Vagina (tissue), 2 donors: ENCODE data around the gene ARHGAP24. TPM values are rescaled to one million over a fixed set of nuclear protein-coding genes. Genes with fewer than 3 reads are reported as not detected.

Experiments used
- DNase-seq, 2 donors: peaks; one replicate each; pipeline ENCODE4 v3.0.0-alpha.2; 2017; ENCODE audit errors: extremely low spot score in 2 of 2
- H3K27ac ChIP-seq: fragments of 200-600 bp; sonication (generic); one replicate; pipeline ENCODE4 v1.5.1; 2019
- H3K27me3 ChIP-seq: fragments of 200-600 bp; sonication (generic); one replicate; pipeline ENCODE4 v1.5.1; 2019
- H3K36me3 ChIP-seq, 2 donors: fragments of 200-600 bp; sonication (generic); one replicate each; pipeline ENCODE4 v1.5.1; 2017 to 2019
- H3K4me1 ChIP-seq: fragments of 200-600 bp; sonication (generic); one replicate; pipeline ENCODE4 v1.5.1; 2019
- H3K4me3 ChIP-seq, 2 donors: fragments of 200-600 bp; sonication (generic); 1 replicate in 1 of 2; 2 replicates in 1 of 2; pipeline ENCODE4 v1.5.1; 2016 to 2019
- H3K9me3 ChIP-seq: fragments of 200-600 bp; sonication (generic); one replicate; pipeline ENCODE4 v1.5.1; 2019
- CTCF ChIP-seq, 3 experiments: fragments of 450-650 bp in 2 of 3; fragments of 200-600 bp in 1 of 3; sonication (generic) in 1 of 3; IDR thresholded peaks; one replicate each; pipeline ENCODE4 v1.5.1; 2017 to 2019; ENCODE audit warnings: antibody characterized with exemption in 3 of 3, mild to moderate bottlenecking in 2 of 3, moderate library complexity in 2 of 3
- POLR2A ChIP-seq, 2 donors: fragments of 450-650 bp; IDR thresholded peaks; one replicate each; pipeline ENCODE4 v1.6.1; 2017; ENCODE audit warnings: antibody characterized with exemption in 2 of 2, mild to moderate bottlenecking in 2 of 2, moderate library complexity in 2 of 2
- POLR2AphosphoS5 ChIP-seq, 2 donors: sonication (generic); formaldehyde crosslinking; IDR thresholded peaks; one replicate each; pipeline ENCODE4 v1.9.0; 2017; ENCODE audit warnings: antibody characterized with exemption in 2 of 2, mild to moderate bottlenecking in 2 of 2, low read depth in 1 of 2; ENCODE audit not compliant: insufficient read depth in 1 of 2
- intact Hi-C: fragments of 100-400 bp; cut with DNase I; formaldehyde crosslinking; loops from one replicate; pipeline ENCODE4 v1.15.1; 2023
- total RNA-seq: library from RNA; depleted of rRNA; stranded (reverse); fragments of >200 nt; gene quantifications from one replicate; pipeline ENCODE4 v1.2.3, GENCODE V29; 2016

ARHGAP24 gene
- total RNA-seq, 1 donor from 2014 or later, result 40.0 TPM

- Histone ChIP-seq H3K4me1 (no peaks in the 10 kb centered on the region), H3K27me3 (no peaks in the 10 kb centered on the region), H3K36me3 (no peaks in the 10 kb centered on the region), H3K4me3 (no peak overlapping the region), H3K27ac (no peak overlapping the region), H3K9me3 (no peaks in the 10 kb centered on the region)
- no peak for DNase-seq
- no peak for TF ChIP-seq CTCF (IDR thresholded peaks at IDR 0.05)
- TF ChIP-seq POLR2A (IDR thresholded peaks at IDR 0.05), result no peak
- TF ChIP-seq POLR2AphosphoS5 (IDR thresholded peaks at IDR 0.05; ENCODE audit: insufficient read depth in 1 of 2, low read depth in 1 of 2), result no peak
- intact Hi-C loops, result no loop called here
Observed at GRCh38 chr4:85527815-85528214, 52.9 kb downstream of the ARHGAP24 start.

- no peak for TF ChIP-seq POLR2AphosphoS5 (IDR thresholded peaks at IDR 0.05; ENCODE audit: insufficient read depth in 1 of 2, low read depth in 1 of 2)
- TF ChIP-seq POLR2A (IDR thresholded peaks at IDR 0.05), result no peak
- TF ChIP-seq CTCF (IDR thresholded peaks at IDR 0.05), result no peak
- Histone ChIP-seq H3K36me3 (no peaks in the 10 kb centered on the region), H3K27me3 (no peaks in the 10 kb centered on the region), H3K4me1 (no peaks in the 10 kb centered on the region), H3K4me3 (no peak overlapping the region), H3K9me3 (no peaks in the 10 kb centered on the region), H3K27ac (no peak overlapping the region)
- intact Hi-C loops, result no loop called here
- DNase-seq, result no peak
Observed at GRCh38 chr4:85531560-85532341, 56.8 kb downstream of the ARHGAP24 start.

GRCh38 chr4:85534120-85534519 lies 59.2 kb downstream of the ARHGAP24 start:
- TF ChIP-seq CTCF (IDR thresholded peaks at IDR 0.05), result no peak
- no peak for TF ChIP-seq POLR2A (IDR thresholded peaks at IDR 0.05)
- no peak for TF ChIP-seq POLR2AphosphoS5 (IDR thresholded peaks at IDR 0.05; ENCODE audit: insufficient read depth in 1 of 2, low read depth in 1 of 2)
- DNase-seq, result no peak
- no peak overlapping the region for H3K27ac ChIP-seq
- H3K4me1 ChIP-seq, result no peaks in the 10 kb centered on the region
- intact Hi-C loops, result no loop called here
- H3K4me3 ChIP-seq, result no peak overlapping the region
- no peaks in the 10 kb centered on the region for H3K36me3 ChIP-seq
- H3K9me3 ChIP-seq, result no peaks in the 10 kb centered on the region
- no peaks in the 10 kb centered on the region for H3K27me3 ChIP-seq

- TF ChIP-seq CTCF (IDR thresholded peaks at IDR 0.05) (no peak), POLR2AphosphoS5 (IDR thresholded peaks at IDR 0.05; ENCODE audit: insufficient read depth in 1 of 2, low read depth in 1 of 2) (no peak), POLR2A (IDR thresholded peaks at IDR 0.05) (no peak)
- intact Hi-C loops, result no loop called here
- Histone ChIP-seq H3K27ac (no peak overlapping the region), H3K36me3 (no peaks in the 10 kb centered on the region), H3K9me3 (no peaks in the 10 kb centered on the region), H3K27me3 (no peaks in the 10 kb centered on the region), H3K4me1 (no peaks in the 10 kb centered on the region), H3K4me3 (no peak overlapping the region)
- no peak for DNase-seq
Observed at GRCh38 chr4:85543832-85544231, 68.9 kb downstream of the ARHGAP24 start.

GRCh38 chr4:85544751-85545150 lies 69.8 kb downstream of the ARHGAP24 start:
- no peak overlapping the region for H3K4me3 ChIP-seq
- intact Hi-C loops, result no loop called here
- DNase-seq, result no peak
- no peak overlapping the region for H3K27ac ChIP-seq
- H3K4me1 ChIP-seq, result no peaks in the 10 kb centered on the region
- no peak for TF ChIP-seq POLR2AphosphoS5 (IDR thresholded peaks at IDR 0.05; ENCODE audit: insufficient read depth in 1 of 2, low read depth in 1 of 2)
- TF ChIP-seq POLR2A (IDR thresholded peaks at IDR 0.05), result no peak
- no peak for TF ChIP-seq CTCF (IDR thresholded peaks at IDR 0.05)
- no peaks in the 10 kb centered on the region for H3K36me3 ChIP-seq
- H3K27me3 ChIP-seq, result no peaks in the 10 kb centered on the region
- H3K9me3 ChIP-seq, result no peaks in the 10 kb centered on the region
